Mucosa of descending colon (tissue), 3 donors: ENCODE results near the gene WSB1. TPM values are rescaled to one million over a fixed set of nuclear protein-coding genes. Genes with fewer than 3 reads are reported as not detected.

Source experiments
- ATAC-seq: fragments of 200-7000 bp; cut with Tn5 transposase; one replicate; pipeline ENCODE4 v1.9.1; 2020; ENCODE audit warnings: mild to moderate bottlenecking, moderate library complexity
- DNase-seq, 3 donors: peaks; one replicate each; pipeline ENCODE4 v3.0.0-alpha.2; 2020
- H3K36me3 ChIP-seq: fragments of 200-600 bp; one replicate; pipeline ENCODE4 v1.8.0; 2021; ENCODE audit warnings: low read depth, mild to moderate bottlenecking
- H3K4me1 ChIP-seq: fragments of 200-600 bp; one replicate; pipeline ENCODE4 v1.8.0; 2021; ENCODE audit warnings: low read depth, mild to moderate bottlenecking
- H3K4me3 ChIP-seq: fragments of 200-600 bp; one replicate; pipeline ENCODE4 v1.8.0; 2021; ENCODE audit warnings: mild to moderate bottlenecking
- H3K9me3 ChIP-seq: fragments of 200-600 bp; one replicate; pipeline ENCODE4 v1.8.0; 2021; ENCODE audit warnings: mild to moderate bottlenecking
- CTCF ChIP-seq: fragments of 200-600 bp; IDR thresholded peaks from one replicate; pipeline ENCODE4 v1.8.0; 2022; ENCODE audit warnings: antibody characterized with exemption, mild to moderate bottlenecking
- intact Hi-C, 2 donors: fragments of 100-400 bp; cut with DNase I in 1 of 2; cut with micrococcal nuclease in 1 of 2; formaldehyde crosslinking; loops; one replicate each; pipeline versions ENCODE4 v1.11.0 to v1.11.1; 2022; cut with DNase I, micrococcal nuclease
- long read RNA-seq, 2 donors: library from polyadenylated mRNA; unstranded; transcript quantifications; one replicate each; pipeline ENCODE4 v2.0.0, GENCODE V29; 2019 to 2021
- total RNA-seq, 3 donors: library from RNA; stranded (reverse); fragmentation: NEBNext Ultra II Directional in 2 of 3; extraction: Animal tissue kit (Norgen Biotek cat#: 25700) in 2 of 3; gene quantifications; one replicate each; pipeline versions ENCODE4 v1.2.1 to v1.2.4, GENCODE V29; 2021 to 2023
- donor health status: DM: no; HTN: no; CAD: no; lungs with moderate emphysema.
- donor health status: DM: no; HTN: no; CAD: no.
- donor health status: DM: no; HTN: yes; CAD: no.

Gene WSB1
- 100 to 1,000 TPM; 115 to 149 (median 137) TPM for total RNA-seq
- long read RNA-seq, donor 1, full-length matches to known transcripts = 32 of 78 reads
- long read RNA-seq, donor 1, partial matches to known transcripts = 24 of 78 reads
- long read RNA-seq, donor 1, other reads (novel, unspliced or antisense) = 22 of 78 reads
- long read RNA-seq, donor 2, full-length matches to known transcripts = 23 of 33 reads
- long read RNA-seq, donor 2, partial matches to known transcripts = 2 of 33 reads
- long read RNA-seq, donor 2, other reads (novel, unspliced or antisense) = 8 of 33 reads

DNA sequence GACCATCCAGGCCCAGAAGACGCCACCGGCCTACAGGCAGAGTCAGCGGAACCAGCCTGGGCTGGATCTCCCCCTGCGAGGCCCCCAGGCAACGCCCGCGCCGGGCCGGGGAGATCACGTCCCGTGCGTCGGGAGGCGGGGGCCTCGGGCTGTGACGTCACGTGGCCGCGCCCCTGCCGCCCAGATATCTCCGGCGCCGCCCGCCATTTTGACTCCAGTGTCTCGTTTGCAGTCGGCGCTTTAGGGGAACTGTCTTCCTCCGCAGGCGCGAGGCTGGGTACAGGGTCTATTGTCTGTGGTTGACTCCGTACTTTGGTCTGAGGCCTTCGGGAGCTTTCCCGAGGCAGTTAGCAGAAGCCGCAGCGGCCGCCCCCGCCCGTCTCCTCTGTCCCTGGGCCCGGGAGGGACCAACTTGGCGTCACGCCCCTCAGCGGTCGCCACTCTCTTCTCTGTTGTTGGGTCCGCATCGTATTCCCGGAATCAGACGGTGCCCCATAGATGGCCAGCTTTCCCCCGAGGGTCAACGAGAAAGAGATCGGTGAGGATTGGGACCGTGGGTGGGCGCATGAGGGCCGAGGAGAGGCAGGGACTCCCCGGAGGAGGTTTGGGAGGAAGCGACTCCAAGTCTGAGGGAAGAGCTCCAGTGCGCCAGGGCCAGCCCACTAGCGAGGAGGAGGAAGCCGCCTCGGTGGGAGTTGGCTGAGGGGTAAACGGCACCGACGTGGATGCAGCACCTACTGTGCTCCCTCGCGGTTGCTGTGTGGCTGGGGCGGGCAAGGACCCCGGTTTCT is at the start of gene WSB1:
TSS of gene WSB1 (plus strand) at position 217 of the 791 bp plus-strand sequence. CDS start at position 499, 282 bp downstream.
- ATAC-seq (peak; percentile 93), DNase-seq (peak; percentile 95 to 96 (median 96))
- intact Hi-C loops = loop anchor here in 1 of 2 donors (10.0 kb wide), 1 partner anchor 49 kb away; no protein-coding TSS in a partner anchor
- Histone ChIP-seq H3K36me3 (no peaks in the 10 kb centered on the region), H3K4me1 (peaks cover 19% of the 10 kb centered on the region), H3K4me3 (peak within 1 kb of the TSS; percentile 81), H3K9me3 (no peaks in the 10 kb centered on the region)
- TF ChIP-seq CTCF = no peak

- no peaks in the 10 kb centered on the region for H3K9me3 ChIP-seq
- no peaks in the 10 kb centered on the region for H3K36me3 ChIP-seq
- no peak overlapping the region for H3K4me3 ChIP-seq
- intact Hi-C loops = loop anchor here (5.0 to 10.0 kb wide), 2 partner anchors 50 to 88 kb away; partner anchors contain the start of gene WSB1 (in 1 of the 2)
- peak; percentile 40 for ATAC-seq
- TF ChIP-seq CTCF = no peak
- peak; percentile 46 to 70 (median 61) for DNase-seq
- peaks cover 30% of the 10 kb centered on the region for H3K4me1 ChIP-seq
These were observed 49.3 kb upstream of the WSB1 start for GRCh38 chr17:27244491-27245223.

- Histone ChIP-seq H3K4me1 (peaks cover 30% of the 10 kb centered on the region), H3K36me3 (no peaks in the 10 kb centered on the region), H3K9me3 (no peaks in the 10 kb centered on the region), H3K4me3 (no peak overlapping the region)
- DNase-seq = peak; percentile 87 to 89 (median 87)
- intact Hi-C loops = loop anchor here in 1 of 2 donors (5.0 to 10.0 kb wide), 2 partner anchors 50 to 87 kb away; partner anchors contain the start of gene WSB1
- TF ChIP-seq CTCF = peak; percentile 33
- ATAC-seq = peak; percentile 88
These were observed 48.7 kb upstream of the WSB1 start for GRCh38 chr17:27245230-27245696.

- TF ChIP-seq CTCF = no peak
- intact Hi-C loops = loop anchor here in 1 of 2 donors (5.0 to 10.0 kb wide), 2 partner anchors 48 to 86 kb away; partner anchors contain the start of gene WSB1
These were observed 47.4 kb upstream of the WSB1 start for GRCh38 chr17:27246537-27246936.

More at GRCh38 chr17:27246537-27246936, 47.4 kb upstream of the WSB1 start:
- H3K9me3 ChIP-seq = no peaks in the 10 kb centered on the region
- ATAC-seq = no peak
- no peaks in the 10 kb centered on the region for H3K36me3 ChIP-seq
- H3K4me3 ChIP-seq = no peak overlapping the region
- DNase-seq = no peak
- H3K4me1 ChIP-seq = peaks cover 28% of the 10 kb centered on the region
